Stimulated activated CD8-positive, alpha-beta memory T cell treated with anti-CD3 and anti-CD28 coated beads, Interleukin-4, amount 100 ng/mL, for 4 hours (primary cell): ENCODE measurements around the gene WNT4.

Source experiments
- DNase-seq, 2 donors: peaks; one replicate each; pipeline ENCODE4 v3.0.0-alpha.2; 2020; ENCODE audit warnings: low read depth in 2 of 2, low spot score in 1 of 2

The WNT4 gene

GRCh38 chr1:22132517-22133235, 10.2 kb downstream of the WNT4 start:
- DNase-seq = no peak

- DNase-seq = peak; percentile 12 to 18
Measured at GRCh38 chr1:22131875-22132486, 10.9 kb downstream of the WNT4 start.

DNA sequence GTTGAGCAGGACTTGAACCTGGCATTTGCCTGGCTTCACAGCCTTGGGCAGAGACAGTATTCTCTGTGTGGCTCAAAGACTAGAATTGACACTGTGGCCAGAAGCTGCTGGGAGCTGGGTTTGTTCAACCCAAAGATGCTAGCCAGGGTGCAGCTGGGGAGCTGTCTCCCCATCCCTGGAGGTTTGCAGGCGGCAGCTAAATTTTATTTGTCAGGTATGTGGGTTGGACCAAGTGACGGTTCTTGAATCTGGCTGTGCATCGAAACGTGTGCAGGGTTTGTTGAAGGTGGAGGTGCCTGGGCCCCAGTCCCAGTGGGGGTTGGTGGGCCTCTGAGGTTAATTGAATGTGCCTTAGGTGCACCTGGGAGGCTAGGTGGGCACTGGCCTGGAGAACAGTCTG, 11.8 kb downstream of the WNT4 start:
- DNase-seq = no peak

DNA sequence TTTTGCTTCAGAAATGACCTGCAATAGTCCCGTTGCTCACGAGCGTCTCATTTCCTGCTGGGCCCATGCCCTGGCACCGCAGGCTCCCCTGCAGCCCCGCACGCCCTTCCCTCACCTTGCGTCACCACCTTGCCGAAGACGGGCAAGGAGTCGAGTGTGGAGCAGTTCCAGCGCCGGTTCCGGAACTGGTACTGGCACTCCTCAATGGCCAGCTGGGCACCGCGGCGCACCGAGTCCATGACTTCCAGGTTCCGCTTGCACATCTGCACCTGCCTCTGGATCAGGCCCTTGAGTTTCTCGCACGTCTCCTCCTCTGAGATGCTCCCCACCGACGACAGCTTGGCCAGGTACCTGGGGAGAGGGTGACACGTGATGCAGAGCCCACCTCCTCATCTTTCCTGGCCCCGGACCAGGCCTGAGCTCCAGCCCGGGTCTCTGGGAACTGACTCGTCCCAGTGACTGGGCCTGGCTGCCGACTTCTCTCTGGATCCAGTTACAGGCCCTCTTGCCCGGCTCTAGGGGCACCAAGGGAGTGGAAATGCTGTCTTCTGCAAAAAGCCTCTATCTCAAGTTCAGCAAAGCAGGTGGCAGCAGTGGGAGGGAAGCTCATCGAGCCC, 13.3 kb downstream of the WNT4 start:
- DNase-seq = no peak

DNA sequence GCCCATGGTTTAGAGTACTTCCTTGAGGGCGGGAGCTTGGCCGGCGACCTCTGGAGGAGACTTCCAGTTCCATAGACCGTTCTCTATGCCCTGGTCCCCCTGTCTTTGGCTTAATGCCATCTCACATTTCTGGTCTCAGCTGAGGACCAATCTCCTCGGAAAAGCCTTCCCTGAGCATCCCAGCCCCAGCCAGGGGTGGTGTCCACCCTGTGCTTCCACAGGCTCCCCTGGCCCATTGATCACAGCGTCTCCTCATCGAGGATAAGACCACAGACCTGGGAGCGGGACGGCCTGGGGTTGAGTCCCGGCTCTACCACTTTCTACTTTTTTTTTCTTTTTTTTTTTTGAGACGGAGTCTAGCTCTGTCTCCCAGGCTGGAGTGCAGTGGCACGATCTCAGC, 14.5 kb downstream of the WNT4 start:
- DNase-seq = no peak

- no peak for DNase-seq
Measured at GRCh38 chr1:22127731-22128130, 15.2 kb downstream of the WNT4 start.

DNA sequence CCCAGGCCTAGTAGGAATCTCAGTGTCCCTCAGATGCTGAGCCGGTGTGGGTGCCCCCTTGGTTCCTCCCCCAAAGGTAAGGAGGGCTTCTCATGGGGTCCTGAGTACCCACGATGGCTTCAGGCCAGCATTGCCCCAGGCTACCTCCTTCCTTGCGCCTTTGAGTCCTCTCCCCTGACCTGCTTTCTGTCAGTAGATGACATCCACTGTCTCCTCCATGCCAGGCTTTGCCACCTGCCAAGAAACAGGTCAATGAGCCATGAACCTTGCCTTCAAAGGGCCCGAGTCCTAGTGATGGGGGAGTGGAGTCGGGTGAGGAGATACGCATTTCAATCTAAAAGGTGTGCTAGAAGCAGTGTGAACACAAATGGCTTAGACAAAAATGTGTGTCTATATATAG, 15.6 kb downstream of the WNT4 start:
- no peak for DNase-seq

- no peak for DNase-seq
Measured at GRCh38 chr1:22126531-22126930, 16.4 kb downstream of the WNT4 start.

DNA sequence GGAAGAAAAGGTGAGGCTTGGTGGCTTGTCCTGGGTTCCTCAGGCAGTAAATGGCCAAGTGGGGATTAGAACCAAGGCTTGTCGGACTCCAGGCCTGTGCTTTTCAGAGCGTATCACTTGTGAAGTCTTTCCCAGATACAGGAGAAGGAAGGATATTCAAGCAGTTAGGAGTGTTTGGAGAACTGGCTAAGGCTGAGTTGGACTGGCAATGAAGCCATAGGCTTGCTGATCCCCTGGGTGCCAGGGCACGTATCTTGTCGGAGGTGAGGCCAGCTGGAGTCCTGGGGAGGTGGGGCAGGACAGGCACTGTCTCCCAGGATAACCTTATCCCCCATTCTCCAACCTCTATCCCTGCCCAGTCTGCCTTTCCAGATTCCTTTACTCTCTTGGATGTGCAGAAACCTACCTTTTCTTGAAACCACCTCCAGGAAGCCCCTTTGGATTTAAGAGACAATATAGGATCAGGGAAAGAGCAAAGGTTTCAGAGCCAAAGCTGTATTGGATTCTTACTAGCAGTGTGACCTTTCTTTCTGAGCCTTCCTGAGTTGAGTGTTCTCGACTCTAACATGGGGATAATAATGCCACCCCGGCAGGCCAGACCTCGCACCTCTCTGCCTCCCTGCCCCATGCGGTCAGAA, 18.2 kb downstream of the WNT4 start:
- DNase-seq = no peak

- DNase-seq = no peak
Measured at GRCh38 chr1:22123901-22124404, 18.9 kb downstream of the WNT4 start.

DNA sequence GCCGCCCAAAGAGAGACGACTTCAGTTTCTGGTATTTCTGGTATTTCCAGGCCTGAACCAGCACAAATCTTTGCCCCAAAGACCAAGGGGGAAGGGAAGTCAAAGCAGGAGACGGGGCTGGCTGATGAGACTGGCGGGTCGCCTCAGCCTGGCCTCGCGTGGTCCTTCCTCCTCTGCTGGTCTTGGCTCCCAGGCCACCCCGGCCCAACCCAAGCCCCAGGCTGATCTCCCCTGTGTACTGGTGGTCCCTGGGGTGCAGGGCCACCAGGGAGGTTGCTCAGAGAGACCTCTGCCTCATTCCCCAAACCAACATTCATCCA, 19.9 kb downstream of the WNT4 start:
- no peak for DNase-seq

- no peak for DNase-seq
Measured at GRCh38 chr1:22122273-22123070, 20.4 kb downstream of the WNT4 start.

DNA sequence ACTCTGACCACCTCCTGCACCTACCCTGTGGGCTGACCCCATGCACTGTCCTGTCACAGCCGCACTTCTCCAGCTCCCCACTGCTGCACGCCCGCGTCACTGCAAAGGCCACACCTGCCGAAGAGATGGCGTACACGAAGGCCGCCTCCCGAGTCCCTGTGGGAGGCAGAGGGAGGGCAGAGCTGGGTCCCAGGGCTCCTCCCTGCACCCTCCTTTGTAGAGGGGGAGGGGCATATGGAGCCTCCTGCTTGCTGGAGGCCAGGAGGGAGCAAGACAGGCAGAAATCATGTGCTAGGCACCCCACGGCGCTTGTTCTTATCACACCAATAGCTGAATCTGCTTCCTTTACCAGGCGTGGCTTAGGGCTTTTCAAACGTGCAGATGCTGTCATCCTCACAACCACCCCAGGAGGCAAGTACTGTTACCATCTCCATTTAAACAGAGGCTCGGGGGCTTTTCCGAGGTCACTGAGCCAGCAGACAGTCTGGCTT, 21.4 kb downstream of the WNT4 start:
- no peak for DNase-seq

DNA sequence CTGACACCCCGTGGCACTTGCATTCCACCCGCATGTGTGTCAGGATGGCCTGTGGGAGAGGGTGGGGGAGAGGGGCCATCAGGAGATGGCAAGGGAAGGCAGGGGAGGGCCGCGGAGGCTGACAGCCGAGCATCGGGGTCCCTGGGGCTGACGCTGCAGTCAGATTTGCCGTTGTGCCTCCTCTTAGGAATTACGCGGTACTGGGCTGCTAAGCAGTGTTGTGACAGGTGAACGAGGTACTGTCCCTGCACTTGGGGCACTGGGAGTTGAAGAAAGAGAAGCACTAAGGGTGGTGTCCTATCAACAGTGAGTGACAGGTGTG, 22.5 kb downstream of the WNT4 start:
- no peak for DNase-seq

DNA sequence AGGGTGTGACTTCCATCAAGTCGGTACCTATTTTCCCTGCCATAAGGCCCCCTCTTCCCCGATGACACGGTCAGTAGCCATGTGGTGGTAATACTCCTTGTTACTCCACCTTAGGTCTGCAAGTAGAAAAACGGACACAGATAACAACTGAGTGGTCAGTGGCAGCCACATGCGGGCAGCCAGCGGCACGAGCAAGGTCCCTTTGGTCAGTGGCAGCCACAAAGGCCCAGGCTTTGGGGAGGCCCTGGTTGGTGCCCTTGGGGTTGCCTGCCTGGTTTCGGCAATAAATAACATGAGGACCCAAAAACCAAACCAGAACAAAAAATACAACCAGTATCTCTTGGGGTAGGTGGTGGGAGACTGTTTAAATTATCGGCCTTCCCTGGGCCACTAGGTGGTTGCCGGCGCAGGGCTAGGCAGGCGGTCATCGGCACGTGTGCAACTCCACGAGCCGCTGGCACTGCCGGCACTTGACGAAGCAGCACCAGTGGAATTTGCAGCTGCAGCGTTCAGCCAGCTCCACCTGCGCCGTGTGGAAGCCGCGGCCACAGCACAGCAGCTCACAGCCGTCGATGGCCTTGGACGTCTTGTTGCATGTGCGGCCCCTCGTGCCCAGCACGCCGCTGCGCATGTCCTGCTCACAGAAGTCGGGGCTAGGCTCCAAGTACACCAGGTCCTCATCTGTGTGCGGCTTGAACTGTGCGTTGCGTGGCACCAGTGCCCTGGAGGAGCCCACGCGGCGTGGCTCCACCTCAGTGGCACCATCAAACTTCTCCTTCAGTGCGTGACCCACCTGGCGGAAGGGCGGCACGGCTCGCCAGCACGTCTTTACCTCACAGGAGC, 23.1 kb downstream of the WNT4 start:
- DNase-seq = no peak

GRCh38 chr1:22118291-22118992, 24.5 kb downstream of the WNT4 start:
- no peak for DNase-seq

- DNase-seq = no peak
Measured at GRCh38 chr1:22117851-22118250, 25.0 kb downstream of the WNT4 start.

DNA sequence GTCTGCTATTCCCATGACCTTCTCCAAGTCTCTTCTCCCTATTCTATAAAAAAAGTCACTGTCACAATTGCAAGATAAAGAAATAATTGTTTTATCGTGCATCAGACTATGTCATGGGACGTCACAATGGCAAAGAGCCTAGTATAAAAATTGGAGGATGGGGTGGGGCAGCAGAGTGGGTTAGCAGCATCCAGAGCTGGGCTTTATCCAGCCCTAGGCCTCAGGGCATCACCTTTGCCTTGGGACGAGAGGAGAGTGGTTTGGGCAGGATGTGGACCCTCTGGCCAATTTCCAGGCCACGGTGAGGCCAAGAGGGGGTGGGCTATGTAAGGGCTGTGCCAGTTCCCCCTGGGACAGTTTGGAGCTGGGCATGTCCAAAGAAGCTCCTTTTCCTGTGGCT, 25.7 kb downstream of the WNT4 start:
- no peak for DNase-seq

- DNase-seq = no peak
Measured at GRCh38 chr1:22115286-22115685, 27.6 kb downstream of the WNT4 start.
